ENCODE data around the gene CCDC102B.
"Not testable (repeated sequence)": the region's sequence is repeated elsewhere in the genome, so short reads cannot be mapped to it uniquely, and the experiment has no call there.

GRCh38 chr18:68790290-68790689, 7.6 kb upstream of the CCDC102B start:
- TF ChIP-seq, protein P1, sequence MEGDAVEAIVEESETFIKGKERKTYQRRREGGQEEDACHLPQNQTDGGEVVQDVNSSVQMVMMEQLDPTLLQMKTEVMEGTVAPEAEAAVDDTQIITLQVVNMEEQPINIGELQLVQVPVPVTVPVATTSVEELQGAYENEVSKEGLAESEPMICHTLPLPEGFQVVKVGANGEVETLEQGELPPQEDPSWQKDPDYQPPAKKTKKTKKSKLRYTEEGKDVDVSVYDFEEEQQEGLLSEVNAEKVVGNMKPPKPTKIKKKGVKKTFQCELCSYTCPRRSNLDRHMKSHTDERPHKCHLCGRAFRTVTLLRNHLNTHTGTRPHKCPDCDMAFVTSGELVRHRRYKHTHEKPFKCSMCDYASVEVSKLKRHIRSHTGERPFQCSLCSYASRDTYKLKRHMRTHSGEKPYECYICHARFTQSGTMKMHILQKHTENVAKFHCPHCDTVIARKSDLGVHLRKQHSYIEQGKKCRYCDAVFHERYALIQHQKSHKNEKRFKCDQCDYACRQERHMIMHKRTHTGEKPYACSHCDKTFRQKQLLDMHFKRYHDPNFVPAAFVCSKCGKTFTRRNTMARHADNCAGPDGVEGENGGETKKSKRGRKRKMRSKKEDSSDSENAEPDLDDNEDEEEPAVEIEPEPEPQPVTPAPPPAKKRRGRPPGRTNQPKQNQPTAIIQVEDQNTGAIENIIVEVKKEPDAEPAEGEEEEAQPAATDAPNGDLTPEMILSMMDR (IDR thresholded peaks at IDR 0.05; ENCODE audit: low read depth, low read length, poor library complexity, severe bottlenecking), result not testable (repeated sequence)
- TF ChIP-seq EZH2phosphoT487 (IDR thresholded peaks at IDR 0.05; ENCODE audit: borderline replicate concordance, low read length), result not testable (repeated sequence)
